ENCODE results near the gene WBP1. TPM values are rescaled to one million over a fixed set of nuclear protein-coding genes. Genes with fewer than 3 reads are reported as not detected.

WBP1 gene
- total RNA-seq, 1 donor from 2014 or later, result 96.1 TPM

DNA sequence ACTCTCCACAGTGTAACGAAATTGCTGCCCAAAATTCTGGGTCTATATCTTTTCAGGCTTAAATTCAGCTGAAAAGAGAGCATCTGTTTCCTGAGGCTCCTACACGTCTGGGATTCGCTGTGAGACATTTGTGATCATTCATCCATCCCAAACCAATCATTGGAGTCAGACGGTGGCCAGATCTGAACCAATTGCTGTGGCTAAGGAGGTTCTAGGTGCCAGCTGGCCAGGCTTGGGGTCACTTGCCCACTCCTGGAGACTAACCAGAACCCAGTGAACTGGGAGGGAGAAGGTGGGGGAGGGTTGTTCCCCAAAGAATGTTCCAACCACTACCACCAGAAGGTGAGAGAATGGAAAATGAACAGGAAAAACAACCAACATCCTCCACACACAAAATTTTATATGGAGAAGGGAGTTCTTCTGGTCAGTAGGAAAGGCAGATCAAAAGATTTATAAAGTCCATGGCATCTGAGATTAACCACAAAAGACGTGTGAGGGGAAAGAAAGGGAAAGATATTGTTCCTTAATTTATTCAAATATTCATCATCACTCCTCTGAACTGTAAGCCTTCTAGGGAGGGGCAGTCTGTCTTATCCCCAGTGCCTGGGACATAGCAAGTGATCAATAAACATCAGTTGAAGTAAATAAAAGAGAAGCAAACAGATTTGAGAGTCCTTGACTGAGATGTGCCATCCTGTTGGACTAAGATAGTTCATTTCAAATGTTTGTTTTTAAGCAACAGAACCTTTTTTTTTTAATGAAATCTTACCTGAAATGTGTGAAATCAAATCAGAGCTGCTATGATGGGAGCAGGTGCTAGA is 13.5 kb upstream of the WBP1 start:
- H3K27ac Mint-ChIP-seq (ENCODE audit: unreplicated experiment), result no peak overlapping the region
- TF ChIP-seq, protein P1, sequence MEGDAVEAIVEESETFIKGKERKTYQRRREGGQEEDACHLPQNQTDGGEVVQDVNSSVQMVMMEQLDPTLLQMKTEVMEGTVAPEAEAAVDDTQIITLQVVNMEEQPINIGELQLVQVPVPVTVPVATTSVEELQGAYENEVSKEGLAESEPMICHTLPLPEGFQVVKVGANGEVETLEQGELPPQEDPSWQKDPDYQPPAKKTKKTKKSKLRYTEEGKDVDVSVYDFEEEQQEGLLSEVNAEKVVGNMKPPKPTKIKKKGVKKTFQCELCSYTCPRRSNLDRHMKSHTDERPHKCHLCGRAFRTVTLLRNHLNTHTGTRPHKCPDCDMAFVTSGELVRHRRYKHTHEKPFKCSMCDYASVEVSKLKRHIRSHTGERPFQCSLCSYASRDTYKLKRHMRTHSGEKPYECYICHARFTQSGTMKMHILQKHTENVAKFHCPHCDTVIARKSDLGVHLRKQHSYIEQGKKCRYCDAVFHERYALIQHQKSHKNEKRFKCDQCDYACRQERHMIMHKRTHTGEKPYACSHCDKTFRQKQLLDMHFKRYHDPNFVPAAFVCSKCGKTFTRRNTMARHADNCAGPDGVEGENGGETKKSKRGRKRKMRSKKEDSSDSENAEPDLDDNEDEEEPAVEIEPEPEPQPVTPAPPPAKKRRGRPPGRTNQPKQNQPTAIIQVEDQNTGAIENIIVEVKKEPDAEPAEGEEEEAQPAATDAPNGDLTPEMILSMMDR (IDR thresholded peaks at IDR 0.05), result no peak
- DNase-seq (ENCODE audit: extremely low spot score, unreplicated experiment), result no peak
- peaks cover 20% of the 10 kb centered on the region for H3K4me1 Mint-ChIP-seq (ENCODE audit: unreplicated experiment)
- H3K4me3 Mint-ChIP-seq (ENCODE audit: unreplicated experiment), result no peak overlapping the region
- H3K27me3 Mint-ChIP-seq (ENCODE audit: unreplicated experiment), result peaks cover 26% of the 10 kb centered on the region
- no peaks in the 10 kb centered on the region for H3K36me3 Mint-ChIP-seq (ENCODE audit: unreplicated experiment)
- no peaks in the 10 kb centered on the region for H3K9me3 Mint-ChIP-seq (ENCODE audit: unreplicated experiment)

DNA sequence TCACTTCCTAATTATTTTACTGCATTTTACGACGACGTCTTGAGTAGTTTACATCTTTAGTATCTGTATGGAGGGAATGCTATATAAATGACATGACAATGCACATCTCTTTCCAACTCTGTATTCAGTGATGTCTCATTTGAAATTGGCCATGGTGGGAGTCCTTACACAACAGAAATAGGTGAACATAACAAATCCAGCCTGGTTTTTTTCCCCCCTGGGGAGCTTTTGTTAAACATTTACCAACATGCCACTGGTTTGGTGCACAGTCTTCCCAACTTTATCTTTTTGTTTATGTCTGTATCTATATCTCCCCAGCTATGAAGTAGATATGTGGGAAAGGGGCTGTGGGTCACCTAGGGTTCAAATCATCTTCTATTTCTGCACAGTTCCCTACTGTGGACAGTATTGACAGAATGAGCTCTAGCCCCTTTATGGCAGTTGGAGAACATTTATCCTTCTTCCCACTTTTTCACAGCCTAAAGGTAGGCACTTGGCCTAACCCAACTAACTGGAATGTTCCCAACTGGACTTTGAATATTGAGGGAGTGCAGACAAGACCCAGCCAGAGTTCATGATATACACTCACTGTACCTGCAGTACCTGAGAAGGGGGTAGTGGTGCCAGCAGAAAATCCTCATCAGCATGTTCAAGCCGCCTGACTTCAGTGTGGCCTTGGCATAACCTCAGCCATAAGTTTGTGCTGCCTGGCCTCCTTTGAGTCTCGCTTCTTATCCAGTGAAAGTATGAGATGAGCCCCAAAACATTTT is 10.8 kb upstream of the WBP1 start:
- Mint-ChIP-seq H3K4me1 (ENCODE audit: unreplicated experiment) (peaks cover 12% of the 10 kb centered on the region), H3K27me3 (ENCODE audit: unreplicated experiment) (peaks cover 31% of the 10 kb centered on the region), H3K36me3 (ENCODE audit: unreplicated experiment) (no peaks in the 10 kb centered on the region), H3K4me3 (ENCODE audit: unreplicated experiment) (no peak overlapping the region), H3K27ac (ENCODE audit: unreplicated experiment) (no peak overlapping the region), H3K9me3 (ENCODE audit: unreplicated experiment) (no peaks in the 10 kb centered on the region)
- TF ChIP-seq, protein P1 (IDR thresholded peaks at IDR 0.05), result no peak
- no peak for DNase-seq (ENCODE audit: extremely low spot score, unreplicated experiment)

- Mint-ChIP-seq H3K27ac (ENCODE audit: unreplicated experiment) (no peak overlapping the region), H3K27me3 (ENCODE audit: unreplicated experiment) (peaks cover 40% of the 10 kb centered on the region), H3K9me3 (ENCODE audit: unreplicated experiment) (no peaks in the 10 kb centered on the region), H3K4me1 (ENCODE audit: unreplicated experiment) (peaks cover 12% of the 10 kb centered on the region), H3K4me3 (ENCODE audit: unreplicated experiment) (no peak overlapping the region), H3K36me3 (ENCODE audit: unreplicated experiment) (no peaks in the 10 kb centered on the region)
- DNase-seq (ENCODE audit: extremely low spot score, unreplicated experiment), result no peak
- TF ChIP-seq, protein P1 (IDR thresholded peaks at IDR 0.05), result no peak
Measured at GRCh38 chr2:74448771-74449170, 9.5 kb upstream of the WBP1 start.

DNA sequence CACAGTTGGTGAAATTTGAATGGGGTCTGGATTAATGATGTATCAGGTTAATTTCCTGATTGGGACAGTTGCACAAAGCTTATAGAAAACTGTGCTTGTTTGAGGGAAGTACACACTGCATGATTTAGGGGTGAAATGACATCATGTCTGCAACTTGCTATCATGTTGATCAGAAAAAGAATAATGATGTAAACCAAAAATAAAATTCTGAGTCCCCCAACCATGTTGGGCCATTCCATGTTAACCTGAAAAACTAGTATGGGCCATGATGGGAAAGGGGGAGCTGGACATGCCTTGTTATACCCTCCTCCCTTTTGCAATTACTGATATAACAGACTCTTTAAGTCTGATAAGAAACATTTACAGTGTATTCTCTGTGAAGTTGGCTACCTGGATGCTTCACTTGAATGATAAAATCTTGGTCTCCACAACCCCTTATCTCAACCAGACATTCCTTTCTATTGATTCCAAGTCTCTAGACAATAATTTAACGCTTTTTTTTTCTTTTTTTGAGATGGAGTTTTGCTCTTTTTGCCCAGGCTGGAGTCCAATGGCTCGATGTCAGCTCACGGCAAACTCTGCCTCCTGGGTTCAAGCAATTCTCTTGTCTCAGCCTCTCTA is 7.6 kb upstream of the WBP1 start:
- Mint-ChIP-seq H3K27me3 (ENCODE audit: unreplicated experiment) (peaks cover 28% of the 10 kb centered on the region), H3K4me3 (ENCODE audit: unreplicated experiment) (no peak overlapping the region), H3K9me3 (ENCODE audit: unreplicated experiment) (no peaks in the 10 kb centered on the region), H3K27ac (ENCODE audit: unreplicated experiment) (no peak overlapping the region), H3K4me1 (ENCODE audit: unreplicated experiment) (peaks cover 14% of the 10 kb centered on the region), H3K36me3 (ENCODE audit: unreplicated experiment) (no peaks in the 10 kb centered on the region)
- DNase-seq (ENCODE audit: extremely low spot score, unreplicated experiment), result no peak
- TF ChIP-seq, protein P1 (IDR thresholded peaks at IDR 0.05), result no peak
